ENCODE measurements around the gene TJP2.

The TJP2 gene
- 0.77 to 1.4 reads per million in 2 donors for total RNA-seq

GRCh38 chr9:69173891-69174615 is at the start of gene TJP2:
TJP2 (plus strand) TSS chr9:69174277; CDS start chr9:69174373, 96 bp downstream.
- DNase-seq: no peak

GRCh38 chr9:69130456-69131441 is 43.3 kb upstream of the TJP2 start:
- no peak for DNase-seq

GRCh38 chr9:69131682-69132081 is 42.4 kb upstream of the TJP2 start:
- no peak for DNase-seq

- DNase-seq: no peak
Observed at GRCh38 chr9:69132361-69132760, 41.7 kb upstream of the TJP2 start.

GRCh38 chr9:69134412-69134811 is 39.7 kb upstream of the TJP2 start:
- DNase-seq: no peak

- DNase-seq: no peak
Observed at GRCh38 chr9:69136185-69136584, 37.9 kb upstream of the TJP2 start.

GRCh38 chr9:69136779-69137178 is 37.3 kb upstream of the TJP2 start:
- no peak for DNase-seq

GRCh38 chr9:69137311-69137710 is 36.8 kb upstream of the TJP2 start:
- DNase-seq: no peak

- DNase-seq: no peak
Observed at GRCh38 chr9:69139596-69139995, 34.5 kb upstream of the TJP2 start.

GRCh38 chr9:69140123-69140735 is 33.8 kb upstream of the TJP2 start:
- DNase-seq: no peak

GRCh38 chr9:69141851-69142250 is 32.2 kb upstream of the TJP2 start:
- DNase-seq: no peak

- DNase-seq: no peak
Observed at GRCh38 chr9:69143291-69143690, 30.8 kb upstream of the TJP2 start.

GRCh38 chr9:69145144-69145715 is 28.8 kb upstream of the TJP2 start:
- DNase-seq: no peak

GRCh38 chr9:69147041-69147834 is 26.8 kb upstream of the TJP2 start:
- DNase-seq: no peak

- DNase-seq: no peak
Observed at GRCh38 chr9:69149321-69149807, 24.7 kb upstream of the TJP2 start.

- no peak for DNase-seq
Observed at GRCh38 chr9:69151506-69151905, 22.6 kb upstream of the TJP2 start.

- no peak for DNase-seq
Observed at GRCh38 chr9:69153707-69154521, 20.2 kb upstream of the TJP2 start.

- no peak for DNase-seq
Observed at GRCh38 chr9:69155341-69156030, 18.6 kb upstream of the TJP2 start.

GRCh38 chr9:69157751-69158466 is 16.2 kb upstream of the TJP2 start:
- DNase-seq: no peak

- no peak for DNase-seq
Observed at GRCh38 chr9:69158471-69158870, 15.6 kb upstream of the TJP2 start.

All from activated gamma-delta T cell (primary cell).